ENCODE results near the gene MAP3K14.
A peak's percentile ranks its signal among the peaks of the same experiment; 100 is the strongest.

Gene MAP3K14

GRCh38 chr17:45240905-45241327, 75.9 kb downstream of the MAP3K14 start:
- no peaks in the 10 kb centered on the region for H3K4me1 ChIP-seq (ENCODE audit: control insufficient read depth, insufficient read depth, low read length, poor library complexity, severe bottlenecking)
- no peaks in the 10 kb centered on the region for H3K9me3 ChIP-seq (ENCODE audit: control insufficient read depth, low read length)
- H3K36me3 ChIP-seq (ENCODE audit: control insufficient read depth, insufficient read depth, low read length): no peaks in the 10 kb centered on the region
- whole genome bisulfite sequencing, 2 experiments (ENCODE audit: insufficient coverage in 2 of 2): 64 to 78% methylated on average over 13 to 20 of the region's 21 CpGs
- H3K4me3 ChIP-seq (ENCODE audit: extremely low read depth, insufficient read depth, low read length, poor library complexity, severe bottlenecking): peak overlapping the region; percentile 36
- H3K27ac ChIP-seq (ENCODE audit: low read depth, low read length, severe bottlenecking): no peak overlapping the region

DNA sequence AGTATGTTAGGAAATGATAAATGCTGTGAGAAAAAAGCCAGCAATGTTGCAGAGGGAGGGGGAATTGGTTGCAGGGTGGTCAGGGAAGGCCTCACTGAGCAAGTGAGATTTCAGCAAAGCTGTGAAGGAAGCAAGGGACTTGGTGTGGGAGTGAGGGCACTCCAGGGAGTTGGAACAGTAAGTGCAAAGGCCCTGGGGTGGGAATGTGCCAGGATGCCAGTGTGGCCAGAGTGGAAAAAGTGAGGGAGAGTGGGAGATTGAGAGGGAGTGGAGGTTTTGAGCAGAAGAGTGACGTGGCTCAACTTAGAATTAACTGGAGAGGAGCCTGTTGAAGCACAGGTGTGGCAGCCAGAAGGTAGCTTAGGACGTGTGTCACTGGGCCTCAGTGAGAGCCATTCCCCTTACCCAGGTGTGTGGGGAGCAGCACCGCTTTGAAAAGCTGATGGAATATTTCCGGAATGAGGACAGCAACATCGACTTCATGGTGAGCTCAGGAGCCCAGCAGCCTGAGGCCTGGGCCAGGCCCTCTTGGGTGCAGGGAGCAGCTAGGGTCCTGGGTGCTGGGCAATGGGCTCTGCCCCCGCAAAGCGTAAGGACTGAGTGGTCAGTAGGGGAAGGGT, 78.6 kb downstream of the MAP3K14 start:
- H3K36me3 ChIP-seq (ENCODE audit: control insufficient read depth, insufficient read depth, low read length): no peaks in the 10 kb centered on the region
- H3K9me3 ChIP-seq (ENCODE audit: control insufficient read depth, low read length): no peaks in the 10 kb centered on the region
- no peak overlapping the region for H3K4me3 ChIP-seq (ENCODE audit: extremely low read depth, insufficient read depth, low read length, poor library complexity, severe bottlenecking)
- no peak overlapping the region for H3K27ac ChIP-seq (ENCODE audit: low read depth, low read length, severe bottlenecking)
- no peaks in the 10 kb centered on the region for H3K4me1 ChIP-seq (ENCODE audit: control insufficient read depth, insufficient read depth, low read length, poor library complexity, severe bottlenecking)
- WGBS, 2 experiments (ENCODE audit: insufficient coverage in 2 of 2): 87 to 95% methylated on average over 6 to 7 of the region's 7 CpGs

- WGBS, 2 experiments (ENCODE audit: insufficient coverage in 2 of 2): 73 to 100% methylated on average over 1 of the region's 2 CpGs
- no peaks in the 10 kb centered on the region for H3K9me3 ChIP-seq (ENCODE audit: control insufficient read depth, low read length)
- no peaks in the 10 kb centered on the region for H3K4me1 ChIP-seq (ENCODE audit: control insufficient read depth, insufficient read depth, low read length, poor library complexity, severe bottlenecking)
- H3K4me3 ChIP-seq (ENCODE audit: extremely low read depth, insufficient read depth, low read length, poor library complexity, severe bottlenecking): no peak overlapping the region
- no peak overlapping the region for H3K27ac ChIP-seq (ENCODE audit: low read depth, low read length, severe bottlenecking)
- H3K36me3 ChIP-seq (ENCODE audit: control insufficient read depth, insufficient read depth, low read length): no peaks in the 10 kb centered on the region
These were observed 79.1 kb downstream of the MAP3K14 start for GRCh38 chr17:45237686-45238085.

GRCh38 chr17:45236282-45236606, 80.6 kb downstream of the MAP3K14 start:
- no peak overlapping the region for H3K4me3 ChIP-seq (ENCODE audit: extremely low read depth, insufficient read depth, low read length, poor library complexity, severe bottlenecking)
- peaks cover 1% of the 10 kb centered on the region for H3K4me1 ChIP-seq (ENCODE audit: control insufficient read depth, insufficient read depth, low read length, poor library complexity, severe bottlenecking)
- no peak overlapping the region for H3K27ac ChIP-seq (ENCODE audit: low read depth, low read length, severe bottlenecking)
- 83 to 87% methylated on average over 2 to 5 of the region's 5 CpGs for WGBS, 2 experiments (ENCODE audit: insufficient coverage in 2 of 2)
- H3K9me3 ChIP-seq (ENCODE audit: control insufficient read depth, low read length): no peaks in the 10 kb centered on the region
- no peaks in the 10 kb centered on the region for H3K36me3 ChIP-seq (ENCODE audit: control insufficient read depth, insufficient read depth, low read length)

DNA sequence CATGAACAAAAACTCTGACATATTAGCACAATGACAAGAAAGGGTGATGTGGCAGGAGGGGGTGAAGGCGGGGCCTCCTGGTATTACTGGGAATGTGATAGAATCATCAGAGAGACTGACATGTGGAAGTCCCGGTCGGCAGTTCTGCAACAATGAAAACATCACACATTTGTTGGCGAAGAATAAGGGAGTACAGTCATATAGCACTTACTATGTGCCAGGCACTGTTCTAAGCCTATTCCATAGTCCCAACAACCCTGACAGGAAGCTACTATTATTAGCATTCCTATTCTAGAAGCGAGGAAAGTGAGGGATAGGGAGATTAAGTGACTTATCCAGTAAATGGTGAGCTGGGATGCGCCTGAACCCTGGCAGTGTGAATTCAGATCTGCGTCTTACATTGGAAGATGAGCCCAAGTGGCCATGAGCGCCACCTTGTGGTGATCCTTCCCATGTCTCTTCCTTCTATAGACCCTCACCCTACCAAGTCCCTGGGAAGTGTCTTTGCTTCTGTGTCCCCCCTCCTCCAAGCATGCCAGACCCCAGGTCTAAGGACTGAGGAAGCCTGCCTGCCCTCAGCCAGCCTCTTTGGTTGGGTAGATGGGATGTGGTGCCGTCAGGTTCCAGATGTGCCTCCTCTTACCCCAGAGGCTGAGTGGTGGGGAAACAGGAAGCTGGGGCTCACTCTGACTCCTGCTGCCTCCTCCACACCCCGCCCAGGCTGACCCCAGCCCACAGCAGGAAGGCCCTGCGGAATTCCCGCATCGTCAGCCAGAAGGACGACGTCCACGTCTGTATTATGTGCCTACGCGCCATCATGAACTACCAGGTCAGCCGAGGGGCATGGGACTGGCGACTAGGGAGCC, 81.2 kb downstream of the MAP3K14 start:
- 47 to 55% methylated on average over 16 to 17 of the region's 20 CpGs for WGBS, 2 experiments (ENCODE audit: insufficient coverage in 2 of 2)
- Histone ChIP-seq H3K4me3 (ENCODE audit: extremely low read depth, insufficient read depth, low read length, poor library complexity, severe bottlenecking) (no peak overlapping the region), H3K9me3 (ENCODE audit: control insufficient read depth, low read length) (no peaks in the 10 kb centered on the region), H3K36me3 (ENCODE audit: control insufficient read depth, insufficient read depth, low read length) (no peaks in the 10 kb centered on the region), H3K27ac (ENCODE audit: low read depth, low read length, severe bottlenecking) (no peak overlapping the region), H3K4me1 (ENCODE audit: control insufficient read depth, insufficient read depth, low read length, poor library complexity, severe bottlenecking) (peaks cover 6% of the 10 kb centered on the region)

DNA sequence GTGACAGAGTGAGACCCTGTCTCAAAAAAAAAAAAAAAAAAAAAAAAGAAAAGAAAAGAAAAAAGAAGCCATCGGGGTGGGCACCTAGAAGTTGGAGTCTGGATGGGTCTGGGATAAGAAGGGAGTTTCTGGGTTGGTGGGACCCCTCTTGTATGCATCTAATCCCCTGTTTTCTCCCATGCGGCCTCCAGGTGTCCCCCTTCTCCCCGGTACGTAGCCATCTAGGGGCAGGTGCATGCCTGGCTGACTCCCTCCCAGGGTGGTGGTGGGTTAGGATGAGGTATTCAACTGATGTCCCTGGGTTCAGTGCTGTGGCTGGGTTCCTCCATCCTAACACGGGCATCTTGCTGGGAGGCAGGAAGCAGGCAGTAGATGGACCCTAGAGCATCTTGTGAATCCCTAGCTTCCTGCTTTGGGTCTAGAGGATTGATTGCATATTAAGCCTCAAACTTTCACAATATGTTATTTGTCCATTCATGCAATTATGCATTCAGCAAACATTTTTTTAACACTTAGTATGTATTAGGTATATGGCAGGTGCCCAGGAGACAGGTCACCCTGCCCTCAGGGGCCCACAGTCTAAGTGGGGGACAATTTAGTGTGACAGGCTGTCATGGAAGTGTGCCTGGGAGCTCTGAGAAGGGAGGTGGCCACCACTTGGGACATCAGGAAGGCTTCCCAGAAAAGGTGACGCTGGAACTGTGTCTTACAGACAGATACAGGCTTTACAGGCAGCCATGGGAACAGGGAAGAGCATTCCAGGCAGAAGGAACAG, 82.0 kb downstream of the MAP3K14 start:
- Histone ChIP-seq H3K4me1 (ENCODE audit: control insufficient read depth, insufficient read depth, low read length, poor library complexity, severe bottlenecking) (peaks cover 13% of the 10 kb centered on the region), H3K27ac (ENCODE audit: low read depth, low read length, severe bottlenecking) (no peak overlapping the region), H3K9me3 (ENCODE audit: control insufficient read depth, low read length) (no peaks in the 10 kb centered on the region), H3K4me3 (ENCODE audit: extremely low read depth, insufficient read depth, low read length, poor library complexity, severe bottlenecking) (no peak overlapping the region), H3K36me3 (ENCODE audit: control insufficient read depth, insufficient read depth, low read length) (no peaks in the 10 kb centered on the region)
- WGBS, 2 experiments (ENCODE audit: insufficient coverage in 2 of 2): 6 to 38% methylated on average over 1 to 2 of the region's 6 CpGs

DNA sequence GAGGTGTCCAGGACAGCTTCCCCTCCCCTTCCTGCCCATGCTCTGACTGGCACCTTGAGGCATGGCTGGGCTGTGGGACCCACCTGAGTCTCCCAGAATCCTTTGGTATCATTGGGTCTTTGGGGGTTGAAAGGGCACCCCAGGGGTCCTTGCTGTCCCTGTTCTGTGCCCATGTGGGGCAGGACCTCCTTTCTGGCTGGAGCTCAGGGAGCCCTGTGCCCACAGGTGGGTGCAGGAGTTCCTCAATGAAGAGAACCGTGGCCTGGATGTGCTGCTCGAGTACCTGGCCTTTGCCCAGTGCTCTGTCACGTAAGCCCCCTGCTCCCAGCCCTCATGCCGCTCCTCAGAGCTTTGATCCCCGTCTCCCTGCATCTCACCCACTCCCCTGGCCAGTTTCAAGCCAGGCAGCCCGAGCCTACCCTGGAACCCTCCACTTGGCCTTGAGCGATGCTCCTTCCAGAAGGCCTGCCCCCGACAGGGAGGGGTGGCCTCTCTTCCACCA, 83.3 kb downstream of the MAP3K14 start:
- H3K4me1 ChIP-seq (ENCODE audit: control insufficient read depth, insufficient read depth, low read length, poor library complexity, severe bottlenecking): peaks cover 27% of the 10 kb centered on the region
- H3K27ac ChIP-seq (ENCODE audit: low read depth, low read length, severe bottlenecking): no peak overlapping the region
- no peak overlapping the region for H3K4me3 ChIP-seq (ENCODE audit: extremely low read depth, insufficient read depth, low read length, poor library complexity, severe bottlenecking)
- 79 to 88% methylated on average over 8 of the region's 8 CpGs for WGBS, 2 experiments (ENCODE audit: insufficient coverage in 2 of 2)
- no peaks in the 10 kb centered on the region for H3K36me3 ChIP-seq (ENCODE audit: control insufficient read depth, insufficient read depth, low read length)
- no peaks in the 10 kb centered on the region for H3K9me3 ChIP-seq (ENCODE audit: control insufficient read depth, low read length)

DNA sequence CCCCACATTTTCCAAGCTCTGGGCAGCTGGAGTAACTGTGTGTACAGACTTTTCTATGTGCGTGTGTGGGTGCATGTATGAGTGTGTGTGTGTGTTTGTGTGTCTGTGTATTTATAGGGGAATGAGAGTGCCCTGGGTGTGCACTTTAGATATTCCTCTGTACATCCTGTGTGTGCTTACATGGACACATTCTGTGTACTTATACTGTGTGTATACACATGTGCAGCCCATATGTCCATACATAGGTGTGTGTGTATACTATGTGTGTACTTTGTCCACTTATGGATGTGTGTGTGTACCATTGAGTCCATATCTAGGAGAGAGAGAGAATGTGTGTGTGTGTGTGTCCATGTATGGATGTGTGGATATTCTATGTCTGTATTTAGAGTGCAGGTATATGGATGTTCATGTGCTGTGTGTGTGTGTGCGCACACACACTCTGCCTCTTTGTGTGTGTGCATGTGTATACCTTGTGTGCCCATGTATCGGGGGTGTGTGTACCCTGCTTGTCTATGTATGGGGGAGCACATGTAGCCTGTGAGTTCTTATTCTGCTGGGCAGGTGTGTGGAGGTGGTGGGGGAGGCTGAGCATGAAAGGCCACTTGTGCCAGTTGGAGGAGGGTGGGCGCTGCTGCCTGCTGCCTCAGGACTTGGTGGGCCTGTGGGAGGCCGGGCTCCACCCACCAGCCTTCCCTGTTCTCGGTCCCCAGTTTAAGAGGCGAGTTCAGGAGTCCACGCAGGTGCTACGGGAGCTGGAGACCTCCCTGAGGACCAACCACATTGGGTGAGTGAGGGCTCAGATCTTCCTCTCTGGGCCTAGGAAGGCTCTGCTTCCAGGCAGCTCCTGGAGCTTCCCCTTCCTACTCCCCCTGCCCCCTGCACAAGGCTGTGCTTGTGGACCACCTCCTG, 84.1 kb downstream of the MAP3K14 start:
- no peak overlapping the region for H3K27ac ChIP-seq (ENCODE audit: low read depth, low read length, severe bottlenecking)
- no peaks in the 10 kb centered on the region for H3K9me3 ChIP-seq (ENCODE audit: control insufficient read depth, low read length)
- 85 to 93% methylated on average over 4 to 7 of the region's 9 CpGs for WGBS, 2 experiments (ENCODE audit: insufficient coverage in 2 of 2)
- peaks cover 32% of the 10 kb centered on the region for H3K4me1 ChIP-seq (ENCODE audit: control insufficient read depth, insufficient read depth, low read length, poor library complexity, severe bottlenecking)
- H3K4me3 ChIP-seq (ENCODE audit: extremely low read depth, insufficient read depth, low read length, poor library complexity, severe bottlenecking): no peak overlapping the region
- H3K36me3 ChIP-seq (ENCODE audit: control insufficient read depth, insufficient read depth, low read length): no peaks in the 10 kb centered on the region

GRCh38 chr17:45231481-45232116, 85.2 kb downstream of the MAP3K14 start:
- Histone ChIP-seq H3K4me1 (ENCODE audit: control insufficient read depth, insufficient read depth, low read length, poor library complexity, severe bottlenecking) (peaks cover 37% of the 10 kb centered on the region), H3K27ac (ENCODE audit: low read depth, low read length, severe bottlenecking) (no peak overlapping the region), H3K36me3 (ENCODE audit: control insufficient read depth, insufficient read depth, low read length) (no peaks in the 10 kb centered on the region), H3K4me3 (ENCODE audit: extremely low read depth, insufficient read depth, low read length, poor library complexity, severe bottlenecking) (no peak overlapping the region), H3K9me3 (ENCODE audit: control insufficient read depth, low read length) (no peaks in the 10 kb centered on the region)
- WGBS, 2 experiments (ENCODE audit: insufficient coverage in 2 of 2): 75 to 77% methylated on average over 15 to 17 of the region's 19 CpGs
